Activated CD4-positive, alpha-beta T cell treated with anti-CD3 and anti-CD28 coated beads for 1 hour (primary cell): ENCODE data around the gene DNTT.

Source experiments
- DNase-seq: peaks from one replicate; pipeline ENCODE4 v3.0.0-alpha.2; 2020

DNTT gene

GRCh38 chr10:96311180-96311715 lies 7.0 kb downstream of the DNTT start:
- no peak for DNase-seq

DNA sequence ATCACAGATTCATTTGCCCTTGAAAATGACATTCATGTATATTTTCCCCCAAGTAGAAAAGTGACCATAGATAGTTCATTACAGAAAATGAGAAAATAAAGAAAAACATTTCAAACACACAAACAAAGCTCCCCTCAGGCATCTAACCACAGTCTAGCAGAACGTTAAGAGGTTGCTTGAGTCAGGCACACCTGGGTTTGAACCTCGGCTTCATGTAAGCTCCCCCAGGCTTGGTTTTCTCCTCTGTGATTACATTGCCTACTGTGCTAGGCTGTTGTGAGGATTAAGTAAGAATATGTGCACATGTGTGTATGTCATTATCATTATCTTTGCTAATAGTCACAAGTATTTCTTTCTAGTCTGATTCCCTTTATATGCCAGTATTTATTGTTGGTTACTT lies 9.1 kb downstream of the DNTT start:
- DNase-seq: no peak

GRCh38 chr10:96317067-96317833 lies 13.0 kb downstream of the DNTT start:
- DNase-seq: no peak

GRCh38 chr10:96319754-96320474 lies 15.7 kb downstream of the DNTT start:
- no peak for DNase-seq

- no peak for DNase-seq
These were observed 17.6 kb downstream of the DNTT start for GRCh38 chr10:96321822-96322221.

- DNase-seq: no peak
These were observed 18.0 kb downstream of the DNTT start for GRCh38 chr10:96322275-96322674.

DNA sequence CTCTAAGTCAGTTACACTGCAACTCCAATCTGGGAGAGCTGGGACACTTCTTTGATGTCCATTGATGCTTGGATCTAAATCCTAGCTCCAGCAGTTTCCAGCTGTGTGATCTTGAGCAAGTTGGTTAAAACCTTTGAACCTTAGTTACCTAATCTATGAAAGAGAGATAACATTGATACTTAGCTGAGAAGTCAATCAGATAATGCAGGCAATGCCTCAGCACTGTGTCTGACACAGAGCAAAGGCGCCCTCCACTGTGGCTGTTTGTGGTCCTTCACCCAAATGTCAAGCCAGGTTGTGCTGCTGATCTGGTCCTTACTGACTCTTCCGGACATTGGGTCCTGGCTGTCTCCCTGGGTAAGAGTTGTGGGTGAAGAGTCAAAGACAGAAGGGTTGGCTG lies 20.2 kb downstream of the DNTT start:
- DNase-seq: no peak

- DNase-seq: no peak
These were observed 21.6 kb downstream of the DNTT start for GRCh38 chr10:96325719-96326373.

GRCh38 chr10:96327462-96327861 lies 23.2 kb downstream of the DNTT start:
- DNase-seq: no peak

GRCh38 chr10:96333101-96333500 lies 28.9 kb downstream of the DNTT start:
- no peak for DNase-seq

DNA sequence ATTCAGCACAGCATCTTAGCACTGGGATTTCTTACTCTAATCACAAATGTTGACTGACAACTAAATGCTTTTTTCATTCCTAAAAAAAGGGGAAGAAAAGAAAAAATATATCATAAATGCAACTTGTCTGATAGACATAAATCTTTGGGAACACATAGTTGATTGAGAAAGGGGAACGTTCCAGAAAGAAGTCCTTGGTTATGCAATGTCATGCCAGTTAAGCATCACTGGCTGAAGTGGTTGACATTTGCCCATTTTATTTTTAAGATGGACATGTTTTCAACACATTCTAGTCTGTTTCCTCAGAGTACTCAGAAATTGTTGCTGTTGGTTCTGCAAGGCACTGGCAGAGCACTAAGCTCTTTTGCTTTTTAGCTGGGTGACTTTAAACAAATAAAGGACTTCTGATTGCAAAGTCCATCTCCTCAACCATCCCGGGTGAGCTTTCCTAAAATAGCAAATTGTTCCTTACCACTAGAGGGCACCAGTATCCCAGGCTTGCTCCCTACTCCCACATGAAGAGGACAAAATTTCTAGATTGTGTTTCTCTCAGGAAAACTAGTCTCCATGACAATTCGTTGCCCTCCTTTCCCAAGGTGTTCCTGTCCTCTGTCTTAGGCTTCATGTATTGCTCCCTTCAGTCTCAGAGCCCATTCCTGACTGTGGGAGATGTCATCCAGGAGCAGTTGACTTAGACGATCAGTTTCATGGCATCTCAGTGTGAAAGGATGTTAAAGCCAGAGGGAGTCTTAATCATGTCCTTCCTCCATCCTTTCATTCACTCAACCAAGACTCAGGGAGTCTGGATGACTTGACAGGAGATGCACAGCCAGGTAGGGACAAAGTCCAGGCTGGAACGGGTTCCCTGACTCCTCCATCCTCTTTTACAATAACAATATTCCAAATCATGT lies 30.6 kb downstream of the DNTT start:
- no peak for DNase-seq

DNA sequence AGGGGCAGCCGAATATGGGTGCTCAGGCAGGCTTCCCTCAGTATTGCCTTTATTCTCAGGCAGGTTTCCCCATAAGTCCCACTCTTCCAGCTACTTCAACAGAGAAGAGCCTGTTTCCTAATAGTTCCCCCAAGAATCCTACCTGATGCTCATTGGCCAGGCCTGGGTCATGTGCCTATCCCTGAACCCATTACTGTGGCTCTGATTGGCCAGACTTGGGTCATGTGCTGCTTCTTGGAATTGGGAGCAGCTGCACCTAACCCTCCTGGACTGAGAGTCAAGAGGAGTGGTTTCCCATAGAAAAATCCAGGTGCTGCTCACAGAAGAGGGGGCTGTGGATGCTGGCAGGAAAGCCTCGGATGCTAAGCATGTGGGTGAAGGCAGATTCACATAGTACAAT lies 32.9 kb downstream of the DNTT start:
- DNase-seq: no peak

DNA sequence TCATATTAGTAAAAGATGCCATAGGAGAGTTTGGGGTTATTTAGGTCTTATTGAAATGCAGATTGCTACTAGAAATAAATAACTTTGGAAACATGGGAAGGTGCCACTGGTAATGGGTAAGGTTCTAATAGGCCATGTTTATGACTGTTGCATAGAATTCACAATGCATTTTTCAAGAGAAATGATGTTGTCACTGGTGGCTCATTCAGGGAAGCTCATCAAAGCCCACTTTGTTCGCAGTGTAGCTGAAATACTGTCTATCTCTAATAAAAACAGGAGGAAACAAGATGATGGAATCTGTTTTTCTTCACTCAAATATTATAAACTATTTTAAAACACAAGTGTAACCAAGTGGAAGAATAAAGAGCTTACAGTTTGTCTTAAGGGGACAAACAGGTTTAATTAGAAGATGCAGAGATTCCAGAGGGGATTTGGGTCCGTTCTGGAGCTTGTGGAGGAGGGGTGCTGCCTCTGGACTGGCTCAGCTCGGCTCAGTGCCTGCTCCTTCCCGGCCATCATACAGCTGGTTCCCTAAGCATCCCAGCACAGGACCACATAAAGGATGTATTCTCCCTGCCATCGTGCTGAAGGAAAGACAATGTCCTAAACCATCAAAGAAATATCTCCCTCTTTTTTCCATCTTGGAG lies 34.2 kb downstream of the DNTT start:
- no peak for DNase-seq

DNA sequence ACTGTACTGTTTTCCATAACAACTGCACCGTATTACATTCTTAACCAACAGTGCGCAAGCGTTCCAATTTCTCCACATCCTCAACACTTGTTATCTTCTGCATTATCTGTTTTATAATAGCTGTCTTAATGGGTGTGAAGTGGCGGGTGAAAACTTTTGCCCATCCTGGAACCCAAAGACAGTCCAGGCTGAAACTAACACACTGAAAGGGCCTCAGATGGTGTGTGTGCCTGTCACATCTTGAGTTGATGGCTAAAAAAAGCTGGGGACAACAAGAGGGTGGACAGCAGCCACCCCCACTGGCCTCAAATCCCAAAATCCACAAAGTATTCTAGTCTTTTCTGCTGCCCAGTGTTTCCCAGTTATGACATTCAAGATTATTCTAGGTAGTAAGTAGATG lies 35.1 kb downstream of the DNTT start:
- no peak for DNase-seq

DNA sequence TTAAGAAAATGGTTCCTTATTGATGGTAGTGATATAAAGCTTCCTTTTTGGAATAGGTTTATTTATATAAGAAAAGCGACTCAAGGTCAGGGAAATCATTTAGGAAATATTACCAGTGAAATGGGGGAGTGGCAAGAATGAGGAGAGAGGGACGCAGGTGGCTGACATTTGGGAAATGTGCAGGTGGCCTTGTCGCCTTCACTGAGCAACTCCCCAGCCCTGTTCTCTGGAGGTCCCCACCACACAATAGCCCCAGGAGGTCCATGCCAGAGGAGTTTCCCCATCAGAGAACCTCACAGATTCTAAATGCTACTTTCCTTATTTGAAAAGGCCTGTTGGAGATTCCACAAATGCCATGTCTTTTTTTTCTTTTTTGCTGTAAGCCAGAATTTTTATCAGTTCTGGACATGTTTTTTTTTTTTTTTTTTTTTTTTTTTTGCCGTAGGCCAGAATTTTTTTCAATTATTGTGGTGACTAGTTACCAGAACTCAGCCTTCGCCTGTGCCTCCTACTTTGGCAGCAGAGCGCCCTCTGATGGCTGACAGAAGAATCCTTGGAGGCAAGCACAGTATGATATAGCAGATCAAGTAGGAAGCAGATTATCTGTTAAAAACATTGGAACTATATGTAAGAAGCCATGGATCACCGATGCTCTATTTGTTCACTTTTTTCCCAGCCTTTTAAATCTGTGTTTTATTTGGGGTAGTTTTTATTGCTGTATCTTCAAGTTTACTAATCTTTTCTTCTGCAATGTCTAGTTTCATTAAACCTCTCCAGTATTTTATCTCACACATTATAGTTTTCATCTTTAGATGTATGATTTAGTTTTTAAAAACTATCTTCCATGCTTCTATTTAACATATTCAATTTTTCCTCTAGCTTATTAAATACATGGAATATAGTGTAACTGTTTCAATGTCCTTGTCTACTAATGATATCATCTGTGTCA lies 36.0 kb downstream of the DNTT start:
- peak; percentile 26 for DNase-seq

GRCh38 chr10:96341219-96342182 lies 37.3 kb downstream of the DNTT start:
- no peak for DNase-seq

GRCh38 chr10:96342402-96342801 lies 38.2 kb downstream of the DNTT start:
- DNase-seq: no peak

GRCh38 chr10:96344178-96344577 lies 39.9 kb downstream of the DNTT start:
- DNase-seq: no peak

DNA sequence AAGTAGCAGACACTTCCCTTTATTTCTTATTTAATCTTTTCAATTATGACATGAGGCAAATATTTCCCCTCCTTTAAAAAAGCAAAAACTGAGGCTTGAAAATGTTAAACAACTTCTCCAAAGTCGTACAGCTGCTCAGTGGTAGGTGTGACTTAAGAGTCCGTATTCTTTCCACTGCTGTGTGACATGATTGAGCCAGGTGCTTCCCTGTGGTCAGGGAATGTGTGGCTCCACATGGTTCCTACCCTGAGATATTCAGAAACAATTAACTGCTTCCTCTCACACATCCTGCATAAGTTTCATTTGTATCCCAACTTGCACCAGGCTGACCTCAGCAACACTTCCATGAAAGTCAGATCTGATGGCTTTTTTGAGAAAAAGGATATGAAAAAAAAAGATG lies 41.0 kb downstream of the DNTT start:
- no peak for DNase-seq

DNA sequence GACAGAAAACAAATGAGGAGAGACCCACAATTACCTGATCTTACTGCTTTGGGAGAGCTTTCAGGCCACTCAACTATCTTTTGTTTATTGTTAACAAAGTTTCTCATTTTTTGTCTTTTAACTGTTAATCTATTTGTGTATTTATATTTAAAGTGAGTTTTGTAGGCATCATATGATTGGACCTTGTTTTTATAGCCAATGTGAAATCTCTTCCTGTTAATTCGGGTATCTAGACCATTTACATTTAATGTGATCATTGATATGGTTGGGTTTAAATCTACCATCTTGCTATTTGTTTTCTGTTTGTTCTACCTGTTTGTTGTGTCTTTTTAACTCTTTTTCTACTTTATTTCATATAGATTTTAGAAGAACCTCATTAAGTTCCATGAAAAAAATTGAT lies 42.1 kb downstream of the DNTT start:
- no peak for DNase-seq
